Limb (tissue), 2 donors: ENCODE results near the gene NFIA.
"Not testable (repeated sequence)": the region's sequence is repeated elsewhere in the genome, so short reads cannot be mapped to it uniquely, and the experiment has no call there.

Experiments used
- DNase-seq, 2 donors: peaks; one replicate each; pipeline ENCODE4 v3.0.0-alpha.2; 2016; ENCODE audit errors: extremely low spot score in 2 of 2

Gene NFIA

DNA sequence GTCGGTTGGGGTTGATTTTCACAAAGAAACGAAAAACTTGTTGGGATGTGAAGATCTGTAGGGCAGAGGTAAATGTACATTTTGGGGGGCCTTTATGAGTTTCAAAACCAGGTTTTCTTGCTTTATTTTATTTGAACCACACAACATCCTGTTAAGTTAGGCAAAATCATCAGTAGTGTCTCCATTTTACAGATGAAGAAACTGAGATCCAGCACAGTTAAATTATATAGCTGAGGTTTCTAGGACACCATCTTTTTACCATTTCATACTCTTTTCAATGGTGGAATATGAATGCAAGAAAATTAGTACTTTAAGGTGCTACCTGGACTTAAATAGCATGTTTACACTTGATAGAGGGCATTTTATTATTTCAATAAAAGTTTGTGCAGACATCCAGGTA lies 187.7 kb downstream of the NFIA start:
- DNase-seq, result no peak

DNA sequence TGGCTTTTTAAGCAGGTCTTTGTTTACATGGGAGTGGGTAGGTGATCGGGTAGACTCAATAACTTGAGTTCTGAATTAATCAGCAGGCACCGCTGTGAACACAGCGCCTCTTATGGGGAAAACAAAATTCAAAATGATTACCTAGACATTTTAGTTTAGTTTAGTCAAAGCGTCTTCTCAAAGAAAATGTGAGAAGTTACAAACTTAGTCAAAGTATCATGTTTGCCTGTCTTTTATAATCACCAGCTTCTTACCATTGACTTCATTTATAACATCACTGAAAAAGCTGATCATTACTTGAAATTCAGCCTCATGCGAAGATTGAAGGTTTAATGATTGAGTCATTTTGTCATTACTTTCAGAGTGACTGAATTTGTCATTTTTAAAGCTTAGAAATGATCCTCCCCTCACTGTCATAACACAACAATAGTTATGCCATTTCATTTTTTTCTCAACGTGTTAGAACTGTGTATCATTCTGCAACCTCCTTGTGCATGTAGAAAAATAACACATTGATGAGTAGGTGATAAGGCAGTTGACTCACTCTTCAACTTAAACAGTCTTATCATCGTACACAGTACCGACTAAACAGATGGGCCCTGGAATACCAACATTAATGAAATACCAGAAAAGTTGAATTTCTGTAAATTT lies 188.5 kb downstream of the NFIA start:
- DNase-seq, result no peak

DNA sequence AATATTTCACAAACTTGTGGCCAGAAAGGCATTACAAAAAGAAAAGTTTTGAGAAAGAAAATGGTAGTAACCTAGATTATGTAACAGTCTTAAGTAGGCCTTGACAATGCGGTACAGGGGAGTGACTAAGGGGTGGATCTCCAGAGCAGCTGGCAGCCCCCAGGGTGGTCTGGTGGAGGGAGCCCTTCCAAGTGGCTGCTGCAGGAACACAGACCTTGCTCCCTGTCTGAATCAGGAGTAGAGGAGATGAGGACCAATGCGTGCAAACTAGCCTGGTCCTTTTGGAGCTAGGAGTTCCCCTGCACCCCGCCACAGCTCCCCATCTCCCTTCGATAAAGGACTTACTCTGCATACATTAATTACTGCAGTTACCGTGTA lies 189.0 kb downstream of the NFIA start:
- DNase-seq, result no peak

DNA sequence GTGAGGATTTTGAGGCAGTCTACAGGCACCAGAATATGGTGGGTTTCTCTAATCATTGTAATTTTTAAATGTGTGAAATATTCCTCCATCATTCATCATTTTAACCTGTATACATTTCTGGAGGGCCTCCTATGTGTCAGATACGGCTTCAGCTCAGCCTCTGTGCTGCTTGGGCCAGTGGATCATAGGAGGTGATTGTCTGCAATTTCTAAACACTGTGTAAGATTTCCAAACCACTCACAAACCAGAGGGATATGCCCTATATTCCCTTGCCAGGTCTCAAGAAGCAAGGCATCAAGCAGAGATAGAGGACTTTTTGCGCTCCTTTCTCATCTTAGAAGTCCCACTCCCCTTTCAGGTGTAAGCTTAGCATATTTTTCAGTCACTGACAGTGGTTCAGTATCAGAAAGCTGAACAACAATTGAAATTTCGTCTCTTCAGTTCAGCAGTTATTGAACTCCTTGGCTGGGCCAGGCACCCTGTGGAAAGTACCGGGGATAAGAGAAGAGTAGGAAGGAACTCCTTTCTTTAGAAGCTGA lies 190.9 kb downstream of the NFIA start:
- DNase-seq, result no peak

DNA sequence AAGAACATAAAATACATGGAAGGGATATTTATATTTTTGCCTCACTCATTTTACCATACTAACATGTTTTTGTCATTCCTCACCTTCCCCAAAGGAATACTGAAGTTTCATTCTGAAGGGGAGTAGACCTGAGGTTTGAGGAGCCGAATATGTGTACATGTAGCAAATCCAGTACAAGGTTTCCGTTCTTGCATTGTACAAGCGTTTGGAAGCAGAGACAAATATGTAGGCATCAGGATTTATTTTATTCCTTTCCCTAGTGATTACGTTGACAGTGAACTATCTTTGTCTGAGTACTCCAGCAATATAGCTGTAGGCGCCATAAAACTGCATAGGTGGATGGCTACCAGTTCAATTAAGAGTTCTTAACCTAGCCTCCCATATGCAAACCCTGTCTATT lies 191.5 kb downstream of the NFIA start:
- DNase-seq, result no peak

DNA sequence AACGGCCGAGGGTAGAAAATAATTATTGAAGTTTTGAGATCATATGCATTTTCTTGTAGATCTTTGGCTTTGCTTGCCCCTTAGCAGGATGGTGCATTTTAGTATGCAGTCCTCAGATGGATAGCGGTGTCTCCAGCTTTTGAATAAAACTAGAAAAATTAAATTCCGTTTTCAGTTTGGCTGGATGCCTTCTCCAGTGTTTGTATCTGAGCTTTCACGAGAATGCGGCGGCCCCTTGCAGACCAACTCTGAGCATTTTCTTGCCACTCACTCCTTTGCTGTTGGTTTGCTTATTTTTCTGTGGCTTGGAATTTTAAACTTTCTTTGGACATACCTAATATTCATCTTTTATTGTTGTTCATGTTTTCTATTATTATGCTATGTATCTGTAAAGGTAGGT lies 192.6 kb downstream of the NFIA start:
- DNase-seq, result no peak

DNA sequence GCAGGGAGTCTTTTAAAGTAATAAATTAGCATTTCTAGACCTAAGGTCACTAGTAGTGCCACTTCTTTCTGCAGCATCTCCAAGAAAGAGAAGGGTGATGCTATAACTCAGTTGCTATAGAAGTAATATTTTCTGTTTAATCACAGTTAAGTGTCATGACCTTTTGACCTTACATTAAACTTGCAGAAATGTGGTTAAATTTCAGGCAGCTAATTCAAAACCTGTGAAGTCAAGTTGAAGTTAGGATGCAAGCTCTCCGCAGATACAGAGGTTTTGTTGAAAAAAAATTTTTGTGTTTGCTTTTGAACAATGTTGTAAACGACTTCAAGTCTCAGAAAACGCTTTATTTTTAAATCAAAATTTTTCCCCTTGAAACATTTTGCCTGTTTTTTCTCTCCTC lies 193.9 kb downstream of the NFIA start:
- DNase-seq, result no peak

DNA sequence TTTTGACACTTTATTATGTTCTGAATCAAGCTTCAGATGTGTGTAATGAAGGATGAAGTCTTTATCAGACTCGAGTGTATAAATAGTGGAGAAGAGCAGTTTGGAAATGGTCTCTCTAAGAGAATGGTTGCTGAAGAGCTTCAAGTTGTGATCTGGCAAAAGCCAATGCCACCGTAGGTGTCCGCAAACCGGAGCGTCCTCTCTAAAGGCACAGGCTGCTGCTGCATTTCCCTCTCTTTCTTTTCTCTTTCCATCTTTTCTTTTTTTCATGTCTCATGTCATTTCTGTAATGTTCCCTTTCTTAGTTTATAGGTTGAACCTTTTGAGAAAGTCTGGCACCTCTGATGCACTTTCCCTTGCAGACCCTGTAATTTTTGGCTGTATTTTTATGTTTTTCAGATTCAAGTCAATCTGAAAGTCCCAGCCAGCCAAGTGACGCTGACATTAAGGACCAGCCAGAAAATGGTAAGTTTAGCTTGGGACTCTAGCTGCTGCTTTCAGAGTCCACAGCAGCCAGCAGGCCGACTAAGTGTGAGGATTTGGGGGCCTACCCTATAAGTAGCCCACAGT lies 194.8 kb downstream of the NFIA start:
- no peak for DNase-seq

DNA sequence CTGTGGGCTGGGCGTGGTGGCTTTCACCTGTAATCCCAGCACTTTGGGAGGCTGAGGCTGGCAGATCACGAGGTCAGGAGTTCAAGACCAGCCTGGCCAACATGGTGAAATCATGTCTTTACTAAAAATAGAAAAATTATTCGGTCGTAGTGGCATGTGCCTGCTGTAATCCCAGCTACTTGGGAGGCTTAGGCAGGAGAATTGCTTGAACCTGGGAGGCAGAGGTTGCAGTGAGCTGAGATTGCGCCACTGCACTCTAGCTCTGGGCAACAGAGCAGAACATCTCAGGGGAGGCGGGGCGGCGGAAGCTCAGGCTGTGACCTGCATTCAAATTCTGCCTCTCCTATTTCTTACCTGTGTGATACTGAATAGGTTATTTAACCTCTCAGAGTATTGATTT lies 196.1 kb downstream of the NFIA start:
- DNase-seq, result not testable (repeated sequence)

DNA sequence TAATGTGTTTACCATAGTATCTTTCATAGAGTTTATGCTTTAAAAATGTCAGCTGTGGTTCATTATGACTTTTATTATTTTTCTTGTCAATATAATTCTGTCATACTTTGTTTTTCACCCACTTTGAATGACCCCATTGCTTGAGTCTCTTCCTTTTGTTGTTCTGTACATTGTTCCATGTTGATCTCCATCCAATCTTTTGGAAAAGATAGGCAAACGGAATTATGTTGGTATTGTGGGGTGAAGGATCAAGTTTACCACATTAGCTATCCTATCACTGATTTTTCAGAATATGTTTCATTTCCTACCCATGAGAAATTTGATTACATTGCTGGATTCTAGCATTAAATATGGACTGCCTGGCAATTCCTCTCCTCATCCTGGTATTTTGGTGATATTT lies 196.6 kb downstream of the NFIA start:
- DNase-seq, result no peak

DNA sequence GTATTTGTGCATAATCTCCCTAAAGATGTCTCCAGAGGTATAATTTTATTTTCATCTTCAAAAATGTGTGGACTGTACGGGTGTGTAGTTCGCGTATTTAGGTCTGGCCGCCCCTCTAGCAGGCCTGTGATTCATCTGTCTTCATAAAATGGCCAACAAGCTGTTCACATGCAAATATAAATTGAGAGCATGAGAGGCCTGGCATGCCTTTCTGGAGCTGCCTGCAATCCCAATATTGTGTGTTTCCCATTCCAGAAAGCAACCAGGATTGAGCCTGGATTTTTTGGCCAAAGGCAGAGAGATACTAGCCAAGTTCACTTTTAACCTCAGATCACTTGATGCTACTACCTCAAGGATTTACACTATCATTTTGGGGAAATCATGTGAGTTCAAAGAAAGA lies 197.2 kb downstream of the NFIA start:
- no peak for DNase-seq

DNA sequence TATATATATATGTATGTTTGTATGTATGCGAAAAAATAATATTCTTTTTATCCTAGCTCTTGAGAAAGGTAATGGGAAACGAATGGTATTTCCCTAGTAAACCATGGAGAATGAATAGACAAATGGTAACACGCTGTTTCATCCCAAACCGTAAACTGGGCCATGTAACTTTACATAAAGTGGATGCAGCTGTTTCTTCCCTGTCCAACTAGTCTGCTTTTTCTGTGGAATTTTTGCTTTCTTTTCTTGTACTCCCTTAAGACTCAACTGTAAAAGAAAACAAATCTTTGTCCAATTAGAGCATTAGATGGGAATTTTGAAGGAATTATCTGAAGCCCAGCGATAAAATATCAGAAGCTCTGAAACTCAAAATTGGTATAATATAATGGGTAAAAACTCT lies 198.1 kb downstream of the NFIA start:
- peak in 1 of 2 donors; percentile 47 for DNase-seq

DNA sequence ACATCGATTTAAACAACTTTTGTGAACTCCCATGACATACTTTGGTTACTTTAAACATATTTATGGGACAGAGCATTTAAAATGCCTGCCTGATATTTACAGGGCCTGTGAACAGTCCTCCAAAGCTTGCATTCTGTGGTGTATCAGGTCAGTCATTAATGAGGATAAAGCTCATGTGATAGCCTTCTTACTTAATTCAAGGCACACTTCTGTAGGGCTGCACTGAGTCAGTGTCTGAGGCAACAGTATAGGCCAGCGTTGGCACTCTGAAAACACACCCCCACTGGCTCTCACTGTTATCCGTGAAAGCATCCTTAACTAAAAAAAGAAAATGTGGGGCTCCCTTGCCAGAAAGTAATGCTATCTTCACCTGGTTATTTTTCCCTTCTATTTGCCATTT lies 200.0 kb downstream of the NFIA start:
- DNase-seq, result no peak

DNA sequence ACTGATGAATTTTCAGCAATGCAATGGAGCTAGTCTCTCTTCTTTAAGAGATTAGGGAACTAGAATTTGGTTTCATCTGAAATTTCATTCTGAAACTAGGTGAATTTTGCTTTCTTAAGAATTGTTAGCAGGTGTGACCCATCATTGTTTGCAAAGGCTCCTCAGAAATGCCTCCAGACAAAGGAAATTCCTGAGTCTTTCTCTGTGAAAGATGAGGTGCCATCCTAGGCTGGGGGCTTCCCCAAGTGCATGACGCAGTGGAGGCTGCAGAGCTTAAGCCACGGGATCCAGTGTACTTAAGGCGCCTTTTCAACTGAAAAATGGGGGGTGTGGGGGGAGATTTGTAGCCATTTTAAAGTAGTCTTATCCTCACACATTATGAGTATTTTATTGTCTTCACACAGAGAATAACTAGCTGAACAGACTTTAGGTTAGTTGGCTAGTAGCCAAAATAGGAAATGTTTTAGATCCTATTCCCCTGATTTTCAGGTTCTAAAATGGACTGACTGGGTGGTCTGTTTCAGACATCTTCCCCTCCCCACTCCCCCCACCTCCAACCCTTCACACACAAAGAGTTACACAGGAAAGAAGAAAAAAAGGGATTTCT lies 202.0 kb downstream of the NFIA start:
- DNase-seq, result no peak

DNA sequence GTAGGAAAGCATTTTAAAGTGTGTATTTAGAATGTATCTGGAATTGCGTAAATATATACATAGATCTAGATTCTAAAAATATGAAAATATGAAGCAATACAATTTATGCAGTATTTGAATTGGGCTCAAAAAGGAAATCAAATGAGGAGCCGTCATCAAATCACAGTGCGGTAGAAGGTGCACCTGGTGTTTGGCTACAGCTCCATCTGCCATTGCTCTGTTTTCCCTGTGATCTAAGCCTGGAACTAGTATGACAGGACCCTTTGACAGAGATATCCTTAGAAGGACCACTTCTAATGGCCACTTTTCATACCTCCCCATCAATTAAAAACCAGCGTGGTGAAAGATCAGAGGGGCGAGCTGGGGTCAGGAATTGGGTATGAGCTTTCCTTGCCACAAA lies 202.6 kb downstream of the NFIA start:
- DNase-seq, result no peak

DNA sequence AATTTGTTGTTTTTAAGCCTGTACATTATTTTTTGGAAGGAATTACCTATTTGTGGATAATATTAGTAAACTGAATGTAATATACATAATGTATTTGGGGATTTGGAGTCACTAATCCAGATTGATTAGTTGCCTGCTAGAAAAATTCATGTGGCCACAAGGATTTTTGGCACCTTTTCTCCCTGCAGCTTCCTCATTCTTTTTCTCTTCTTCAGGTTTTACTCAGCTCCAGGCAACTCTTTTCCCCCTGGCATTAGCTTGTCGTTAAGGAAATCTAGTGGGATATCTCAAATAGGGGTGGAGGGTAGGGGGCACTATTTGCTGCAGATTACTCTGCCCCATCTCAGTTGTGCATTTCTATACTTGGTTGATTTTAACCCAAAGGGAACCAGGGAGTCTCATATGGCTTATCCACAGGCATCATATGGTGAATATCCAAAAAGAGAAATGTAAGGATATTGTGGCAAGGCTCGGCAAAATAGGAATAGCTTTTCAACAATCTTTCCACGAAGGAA lies 203.1 kb downstream of the NFIA start:
- no peak for DNase-seq

DNA sequence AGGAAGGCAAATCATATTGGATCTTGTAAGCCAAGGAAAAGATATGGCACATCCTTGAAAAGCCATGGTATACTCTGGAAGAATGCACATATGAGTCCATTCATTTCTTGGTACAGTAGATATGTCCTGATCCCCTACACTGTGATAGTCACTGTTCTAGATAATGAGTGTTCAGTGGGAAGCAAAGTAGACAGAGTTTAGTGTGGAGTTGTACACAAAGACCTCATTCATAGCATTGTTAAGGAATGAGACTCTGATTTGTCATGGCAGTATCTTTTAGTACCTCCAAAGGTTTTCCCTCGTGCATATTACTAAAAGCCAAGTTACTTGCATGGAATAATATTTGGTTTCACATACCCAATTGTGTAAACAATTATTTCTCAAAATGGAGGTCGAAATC lies 204.7 kb downstream of the NFIA start:
- no peak for DNase-seq

DNA sequence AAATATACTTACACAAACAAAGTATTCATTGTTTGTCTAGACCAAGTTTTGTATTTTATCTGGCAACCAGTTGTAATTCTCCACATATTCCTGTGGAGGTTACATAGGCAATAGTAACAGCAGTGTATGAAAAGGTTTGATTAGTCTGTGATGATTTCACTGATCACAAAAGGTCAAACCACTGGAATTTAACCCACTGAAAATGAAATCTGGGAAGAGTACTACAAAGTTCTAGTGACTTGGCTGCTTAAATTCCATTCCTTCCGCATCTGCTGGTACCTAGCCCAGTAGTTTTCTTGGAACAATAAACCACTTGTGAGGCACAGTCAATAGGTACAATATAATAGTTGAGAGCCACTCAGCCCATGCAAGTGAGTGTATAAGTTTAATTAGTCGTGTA lies 205.4 kb downstream of the NFIA start:
- no peak for DNase-seq

DNA sequence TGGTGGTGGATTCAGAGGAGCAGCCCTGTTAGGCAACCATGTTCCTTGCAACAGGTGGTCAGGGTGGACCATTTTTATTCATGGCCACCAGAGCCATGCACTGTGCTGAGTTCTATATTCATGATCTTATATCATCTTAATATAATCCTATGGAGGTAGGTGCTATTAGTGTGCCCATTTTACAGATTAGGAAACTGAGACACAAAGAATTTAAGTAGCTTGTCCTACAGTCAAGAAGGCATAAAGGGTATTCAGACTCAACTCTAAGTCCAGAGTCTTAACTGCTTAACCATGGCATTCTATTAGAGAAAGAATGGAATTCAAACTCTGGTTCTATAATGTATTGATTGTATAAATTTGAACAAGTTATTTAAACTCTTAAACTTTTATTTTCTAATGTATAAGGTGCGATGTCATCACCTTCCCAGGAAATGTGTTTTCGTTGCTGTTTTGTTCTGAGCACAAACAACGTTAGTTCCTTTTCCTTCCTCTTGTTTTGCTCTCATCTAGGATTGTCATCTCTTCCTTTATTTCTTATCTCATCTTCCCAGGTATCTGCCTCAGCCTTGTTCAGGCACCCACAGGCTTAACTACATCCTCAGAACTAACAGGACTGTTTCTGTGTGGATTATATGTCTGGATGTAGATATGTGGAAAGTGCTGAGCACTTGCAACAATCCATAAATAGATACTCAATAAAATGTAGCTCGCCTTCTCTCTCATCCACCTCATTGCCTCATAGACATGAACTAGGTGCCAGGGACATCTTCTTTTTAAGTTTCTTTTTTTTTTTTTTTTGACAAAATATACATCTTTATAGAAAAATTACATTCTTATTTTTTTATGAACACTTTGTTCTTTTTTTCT lies 207.1 kb downstream of the NFIA start:
- no peak for DNase-seq

DNA sequence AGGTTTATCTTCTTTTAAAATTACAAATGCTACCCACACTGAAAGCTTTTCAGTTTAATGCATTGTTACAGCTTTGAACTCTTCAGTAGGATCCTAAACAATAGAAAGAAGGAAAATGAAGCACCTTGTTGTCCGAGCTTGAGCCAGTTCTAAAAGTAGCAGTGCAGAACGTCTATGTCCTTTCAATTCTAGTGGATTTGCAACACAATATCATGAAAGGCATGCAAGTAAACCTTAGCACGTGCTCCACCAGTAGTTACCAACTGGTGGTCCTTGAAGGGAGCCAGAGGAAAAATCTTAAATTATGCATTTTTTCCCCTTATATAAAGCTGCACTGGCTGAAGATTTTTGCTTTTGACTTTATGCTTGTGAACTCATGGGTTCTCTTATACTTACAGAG lies 208.2 kb downstream of the NFIA start:
- no peak for DNase-seq

DNA sequence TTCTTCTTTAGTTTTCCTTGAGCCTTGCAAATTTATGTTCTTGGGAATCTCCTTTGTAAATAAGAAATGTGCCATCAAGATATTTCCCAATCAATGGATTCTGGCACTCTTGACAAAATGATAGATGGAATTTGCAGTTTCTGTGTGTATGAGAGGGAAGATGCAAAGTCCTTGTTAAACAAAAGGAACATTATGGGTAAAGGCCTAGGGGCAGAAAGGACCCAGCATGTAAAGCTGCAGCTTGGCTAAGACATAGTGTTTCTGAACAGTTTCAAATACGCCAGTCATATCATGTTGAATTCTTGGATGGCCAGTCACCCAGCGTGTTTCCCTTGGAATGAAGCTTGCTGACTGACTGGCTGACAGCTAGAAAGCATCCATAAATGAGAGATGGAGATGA lies 210.8 kb downstream of the NFIA start:
- DNase-seq, result no peak

DNA sequence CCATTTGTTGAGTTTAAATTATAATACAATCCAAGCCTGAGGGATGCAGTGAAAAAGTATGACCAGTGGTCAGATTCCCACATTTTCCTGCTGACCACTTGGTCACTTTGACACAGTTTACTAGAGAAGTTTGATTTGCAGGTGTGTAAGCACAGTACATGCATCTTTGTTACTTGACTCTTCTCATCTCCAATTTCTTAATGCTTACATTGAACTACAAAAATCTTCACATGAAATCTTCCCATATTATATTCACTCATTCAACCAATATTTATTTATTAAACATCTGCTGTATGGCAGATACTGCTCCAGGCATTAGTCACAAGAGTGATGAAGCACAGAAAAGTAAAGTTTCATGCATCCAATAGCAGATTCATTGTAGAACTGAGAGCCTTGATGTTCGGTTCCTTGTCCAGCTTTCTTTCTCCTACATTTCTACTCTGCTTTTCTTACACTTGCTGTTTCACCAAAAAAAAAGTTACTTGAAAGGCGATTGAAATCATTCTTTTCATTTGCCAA lies 211.7 kb downstream of the NFIA start:
- DNase-seq, result no peak
